Brain microvascular endothelial cell (primary cell): ENCODE data around the gene DDX39A.

Experiments
- DNase-seq: peaks from one replicate; pipeline ENCODE4 v3.0.0-alpha.2; 2020
- H3K27ac ChIP-seq: fragments of 250-450 bp; sonication (Bioruptor Pico); 2 replicates; pipeline ENCODE4 v1.5.1; 2020; ENCODE audit warnings: mild to moderate bottlenecking, moderate library complexity
- H3K27me3 ChIP-seq: fragments of 250-450 bp; sonication (Bioruptor Pico); replicated peaks from 2 replicates; pipeline ENCODE4 v1.5.1; 2020; ENCODE audit warnings: mild to moderate bottlenecking
- H3K36me3 ChIP-seq: fragments of 250-450 bp; sonication (Bioruptor Pico); replicated peaks from 2 replicates; pipeline ENCODE4 v1.5.1; 2020; ENCODE audit warnings: mild to moderate bottlenecking
- H3K4me3 ChIP-seq: 2 replicates; pipeline ENCODE4 v1.5.1; 2011; ENCODE audit warnings: low read depth, mild to moderate bottlenecking, control low read depth, low read length, moderate library complexity
- CTCF ChIP-seq: IDR thresholded peaks from 2 replicates; pipeline ENCODE4 v1.5.1; 2011; ENCODE audit warnings: low read depth, mild to moderate bottlenecking, moderate library complexity, low read length, control low read depth, inconsistent platforms; ENCODE audit errors: missing control alignments
- in situ Hi-C: cut with HindIII; loops from 2 replicates; pipeline ENCODE4 v1.10.0; 2017; ENCODE audit warnings: low sequenced_read_pairs, low pct_ligation_motif_present

The DDX39A gene

GRCh38 chr19:14390548-14390947 lies 28.6 kb downstream of the DDX39A start:
- Histone ChIP-seq H3K4me3 (no peak overlapping the region), H3K27me3 (no peaks in the 10 kb centered on the region), H3K27ac (no peak overlapping the region), H3K36me3 (peaks cover 46% of the 10 kb centered on the region)
- TF ChIP-seq CTCF = no peak
- in situ Hi-C loops = no loop called here
- DNase-seq = no peak

- TF ChIP-seq CTCF = no peak
- Histone ChIP-seq H3K27ac (no peak overlapping the region), H3K4me3 (no peak overlapping the region), H3K27me3 (no peaks in the 10 kb centered on the region), H3K36me3 (peaks cover 9% of the 10 kb centered on the region)
- in situ Hi-C loops = no loop called here
- DNase-seq = no peak
These were observed 33.6 kb downstream of the DDX39A start for GRCh38 chr19:14385492-14385891.

GRCh38 chr19:14383661-14384555 lies 35.2 kb downstream of the DDX39A start:
- peak; percentile 38 for DNase-seq
- H3K27me3 ChIP-seq = no peaks in the 10 kb centered on the region
- no peak for TF ChIP-seq CTCF
- H3K27ac ChIP-seq = peak overlapping the region; percentile 65
- in situ Hi-C loops = no loop called here
- H3K36me3 ChIP-seq = peaks cover 8% of the 10 kb centered on the region
- no peak overlapping the region for H3K4me3 ChIP-seq

DNA sequence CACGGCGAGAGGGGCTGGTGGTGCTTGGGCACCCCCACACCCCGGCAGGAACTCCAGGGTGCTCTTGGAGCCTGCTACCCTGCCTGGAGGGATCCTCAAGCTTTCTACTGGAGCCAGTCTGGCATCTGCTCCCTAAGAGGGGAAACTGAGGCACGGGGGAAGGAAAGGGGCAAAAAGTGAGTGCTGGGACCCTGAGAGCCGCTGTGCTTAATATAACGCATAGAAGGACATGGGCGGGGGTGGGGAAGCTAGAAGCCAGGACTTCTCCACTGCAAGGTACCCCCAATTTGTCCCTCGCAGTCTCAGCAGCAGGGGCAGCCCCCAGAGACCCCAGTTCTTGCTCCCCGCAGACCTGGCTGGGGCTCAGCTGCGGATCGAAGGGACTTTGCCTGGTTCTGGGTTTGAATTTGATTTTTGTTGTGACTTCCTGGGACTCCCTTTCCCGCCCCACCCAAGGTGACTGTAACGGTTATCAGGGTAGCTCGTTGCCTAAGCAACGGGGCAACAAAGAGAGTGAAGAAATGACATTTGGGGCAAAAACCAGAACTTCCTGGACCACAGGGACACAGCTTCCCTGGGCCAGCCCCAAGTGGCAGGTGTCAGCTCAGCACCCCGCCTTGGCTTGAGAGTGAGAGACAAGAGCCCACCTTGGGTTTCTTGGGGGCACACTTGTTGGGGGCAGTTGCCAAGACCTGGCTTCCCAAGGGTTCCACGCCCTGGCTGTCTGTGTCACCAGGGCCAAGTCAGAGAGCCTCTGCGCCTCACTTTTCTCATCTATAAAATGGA lies 37.3 kb downstream of the DDX39A start:
- peak overlapping the region; percentile 70 for H3K27ac ChIP-seq
- H3K36me3 ChIP-seq = peaks cover 3% of the 10 kb centered on the region
- in situ Hi-C loops = no loop called here
- no peak for TF ChIP-seq CTCF
- H3K27me3 ChIP-seq = no peaks in the 10 kb centered on the region
- peak; percentile 52 for DNase-seq
- H3K4me3 ChIP-seq = peak overlapping the region; percentile 63

DNA sequence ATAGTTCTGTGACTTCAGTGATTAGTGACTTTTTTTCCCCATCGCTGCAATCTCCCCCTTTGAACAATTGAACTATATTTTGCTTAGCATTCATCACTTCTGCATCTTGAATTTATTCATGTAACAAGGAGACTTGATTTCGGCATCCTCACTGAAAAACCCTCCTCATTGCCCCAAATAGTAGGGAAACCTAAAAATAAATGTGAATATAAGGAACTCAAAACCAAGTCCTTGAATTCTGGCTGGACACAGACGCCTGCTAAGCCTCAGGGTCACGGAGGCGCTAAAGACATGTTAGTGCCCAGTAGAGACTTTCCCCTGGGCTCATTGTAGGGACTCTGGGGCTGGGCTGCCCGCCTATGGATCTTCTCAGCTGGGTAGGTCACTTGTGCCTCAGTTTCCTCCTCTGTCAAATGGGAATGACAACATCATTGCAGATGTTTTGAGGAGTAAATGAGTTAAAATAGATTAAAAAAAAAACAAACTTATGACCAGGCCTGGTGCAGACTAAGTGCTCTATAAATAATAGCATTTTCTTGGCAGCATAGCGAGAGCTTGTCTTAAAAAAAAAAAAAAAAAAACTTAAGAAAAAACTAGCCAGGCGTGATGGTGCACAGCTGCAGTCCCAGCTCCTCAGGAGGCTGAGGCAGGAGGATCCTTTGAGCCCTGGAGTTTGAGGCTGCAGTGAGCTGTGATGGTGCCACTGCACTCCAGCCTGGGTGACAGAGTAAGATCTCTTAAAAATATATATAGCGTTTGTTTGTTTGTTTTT lies 39.7 kb downstream of the DDX39A start:
- DNase-seq = no peak
- in situ Hi-C loops = no loop called here
- no peaks in the 10 kb centered on the region for H3K36me3 ChIP-seq
- TF ChIP-seq CTCF = no peak
- no peaks in the 10 kb centered on the region for H3K27me3 ChIP-seq
- no peak overlapping the region for H3K4me3 ChIP-seq
- no peak overlapping the region for H3K27ac ChIP-seq
